Endodermal cell (in vitro differentiated cells): ENCODE data around the gene OR6J1. TPM values are rescaled to one million over a fixed set of nuclear protein-coding genes. Genes with fewer than 3 reads are reported as not detected.
"Not testable (repeated sequence)": the region's sequence is repeated elsewhere in the genome, so short reads cannot be mapped to it uniquely, and the experiment has no call there.

ENCODE experiments used
- DNase-seq: peaks from one replicate; pipeline ENCODE4 v3.0.0-alpha.2; 2017
- H3K27ac ChIP-seq: 2 replicates; pipeline ENCODE4 v1.5.1; 2013; ENCODE audit warnings: mild to moderate bottlenecking, low read depth, low read length, moderate library complexity
- H3K27me3 ChIP-seq: 2 replicates; pipeline ENCODE4 v1.6.1; 2013; ENCODE audit warnings: mild to moderate bottlenecking, low read length, moderate library complexity; ENCODE audit not compliant: insufficient read depth, control insufficient read depth, poor library complexity, severe bottlenecking
- H3K36me3 ChIP-seq: 2 replicates; pipeline ENCODE4 v1.7.0; 2013; ENCODE audit warnings: mild to moderate bottlenecking, low read length, moderate library complexity; ENCODE audit not compliant: control insufficient read depth, insufficient read depth
- H3K4me1 ChIP-seq: one replicate; pipeline ENCODE4 v1.7.0; 2013; ENCODE audit warnings: low read length; ENCODE audit not compliant: control insufficient read depth, insufficient read depth
- H3K4me3 ChIP-seq: 2 replicates; pipeline ENCODE4 v1.5.1; 2013; ENCODE audit warnings: mild to moderate bottlenecking, low read length, moderate library complexity
- H3K9ac ChIP-seq: 2 replicates; pipeline ENCODE4 v1.6.1; 2013; ENCODE audit warnings: mild to moderate bottlenecking, low read length, moderate library complexity; ENCODE audit not compliant: poor library complexity, severe bottlenecking; ENCODE audit errors: extremely low read depth
- H3K9me3 ChIP-seq: 2 replicates; pipeline ENCODE4 v1.6.1; 2013; ENCODE audit warnings: mild to moderate bottlenecking, low read length, moderate library complexity; ENCODE audit not compliant: control insufficient read depth
- H3K27ac Mint-ChIP-seq: 2 replicates; pipeline ENCODE4 v1.8.0; 2020; ENCODE audit warnings: mixed read lengths
- H3K27me3 Mint-ChIP-seq: 2 replicates; pipeline ENCODE4 v1.8.0; 2021; ENCODE audit warnings: mild to moderate bottlenecking, mixed read lengths; ENCODE audit not compliant: insufficient read depth
- H3K36me3 Mint-ChIP-seq: 2 replicates; pipeline ENCODE4 v1.8.0; 2020; ENCODE audit warnings: low read depth, mixed read lengths
- H3K4me1 Mint-ChIP-seq: 2 replicates; pipeline ENCODE4 v1.8.0; 2020; ENCODE audit warnings: mixed read lengths
- H3K4me3 Mint-ChIP-seq: 2 replicates; pipeline ENCODE4 v1.8.0; 2020; ENCODE audit warnings: mild to moderate bottlenecking, moderate library complexity, mixed read lengths
- H3K9me3 Mint-ChIP-seq: 2 replicates; pipeline ENCODE4 v1.8.0; 2020; ENCODE audit warnings: mild to moderate bottlenecking, mixed read lengths
- CTCF ChIP-seq: fragments of 200-600 bp; sonication (generic); conservative IDR thresholded peaks from 2 replicates; pipeline ENCODE4 v1.5.0; 2021; ENCODE audit warnings: antibody characterized with exemption, mild to moderate bottlenecking
- WGBS, 2 experiments: methylation state at CpG; one replicate each; pipeline versions ENCODE4 v1.1.5 to v1.1.7; 2013; ENCODE audit warnings: missing lambda C conversion rate in 2 of 2, mixed read lengths in 1 of 2; ENCODE audit not compliant: insufficient coverage in 1 of 2, insufficient read length in 1 of 2; 5-methylcytosine and 5-hydroxymethylcytosine counted together
- total RNA-seq, 2 donors: library from RNA; stranded (reverse); fragmentation: NEBNext Ultra II Directional in 1 of 2; extraction: Animal tissue kit (Norgen Biotek cat#: 25700) in 1 of 2; gene quantifications; 2 replicates in 1 of 2; 3 replicates in 1 of 2; pipeline ENCODE4 v1.2.1, GENCODE V29; 2021

The OR6J1 gene
- total RNA-seq, 2 donors from 2014 or later, result not detected

GRCh38 chr14:22622255-22622654, 21.9 kb downstream of the OR6J1 start:
- Mint-ChIP-seq H3K27me3 (peaks cover 15% of the 10 kb centered on the region), H3K36me3 (peaks cover 8% of the 10 kb centered on the region), H3K4me3 (no peak overlapping the region), H3K4me1 (peaks cover 4% of the 10 kb centered on the region), H3K9me3 (peaks cover 23% of the 10 kb centered on the region), H3K27ac (no peak overlapping the region)
- no peak for TF ChIP-seq CTCF
- H3K27me3 ChIP-seq, result no peaks in the 10 kb centered on the region
- H3K4me3 ChIP-seq, result no peak overlapping the region
- WGBS, 2 experiments, result 90 to 100% methylated on average over 1 to 2 of the region's 2 CpGs
- H3K9me3 ChIP-seq, result peaks cover 11% of the 10 kb centered on the region
- no peak overlapping the region for H3K27ac ChIP-seq
- no peak overlapping the region for H3K9ac ChIP-seq
- no peak for DNase-seq
- H3K4me1 ChIP-seq, result no peaks in the 10 kb centered on the region
- H3K36me3 ChIP-seq, result no peaks in the 10 kb centered on the region

- not testable (repeated sequence) for H3K27ac Mint-ChIP-seq, H3K4me3 ChIP-seq, H3K4me3 Mint-ChIP-seq, H3K9me3 ChIP-seq, H3K4me1 ChIP-seq, H3K27ac ChIP-seq, DNase-seq, H3K27me3 ChIP-seq, H3K9ac ChIP-seq
- Mint-ChIP-seq H3K9me3 (peaks cover 14% of the 10 kb centered on the region), H3K36me3 (peaks cover 17% of the 10 kb centered on the region), H3K27me3 (peaks cover 14% of the 10 kb centered on the region), H3K4me1 (peaks cover 15% of the 10 kb centered on the region)
- H3K36me3 ChIP-seq, result peaks cover 20% of the 10 kb centered on the region
- WGBS, 2 experiments, result 90 to 100% methylated on average over 1 to 2 of the region's 2 CpGs
Observed at GRCh38 chr14:22615765-22616164, 28.4 kb downstream of the OR6J1 start.

GRCh38 chr14:22614240-22614799, 29.8 kb downstream of the OR6J1 start:
- Mint-ChIP-seq H3K27me3 (peaks cover 10% of the 10 kb centered on the region), H3K4me3 (no peak overlapping the region), H3K27ac (peak overlapping the region; percentile 62), H3K36me3 (peaks cover 27% of the 10 kb centered on the region), H3K4me1 (peaks cover 25% of the 10 kb centered on the region), H3K9me3 (peaks cover 7% of the 10 kb centered on the region)
- H3K27me3 ChIP-seq, result no peaks in the 10 kb centered on the region
- H3K9ac ChIP-seq, result no peak overlapping the region
- no peaks in the 10 kb centered on the region for H3K4me1 ChIP-seq
- peak; percentile 60 for DNase-seq
- TF ChIP-seq CTCF, result no peak
- H3K27ac ChIP-seq, result peak overlapping the region; percentile 39
- H3K9me3 ChIP-seq, result no peaks in the 10 kb centered on the region
- H3K36me3 ChIP-seq, result peaks cover 34% of the 10 kb centered on the region
- H3K4me3 ChIP-seq, result no peak overlapping the region
- WGBS, 2 experiments, result 69 to 72% methylated on average over 4 to 6 of the region's 6 CpGs
